ENCODE results near the gene DNAJC15.

Gene DNAJC15

DNA sequence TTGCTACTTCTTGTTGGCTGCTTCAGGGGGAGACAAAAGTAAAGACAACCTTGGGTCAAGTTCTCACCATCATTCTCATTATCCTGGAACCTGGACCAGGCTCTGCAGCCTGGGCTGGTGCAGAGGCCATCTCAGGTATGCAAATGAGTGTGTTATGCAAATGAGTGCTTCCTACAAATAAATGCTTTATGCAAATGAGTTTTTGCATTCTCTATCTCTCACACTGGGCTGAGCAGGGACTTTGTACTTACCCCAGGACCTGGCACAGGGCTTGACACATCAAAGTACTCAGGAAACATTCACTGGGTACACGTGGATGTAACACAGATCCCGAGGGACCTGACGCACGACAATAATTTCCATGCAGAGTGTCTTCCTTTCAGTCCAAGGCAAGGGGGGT lies 103.0 kb downstream of the DNAJC15 start:
- no peak for DNase-seq (ENCODE audit: low read depth in 2 of 2)

DNA sequence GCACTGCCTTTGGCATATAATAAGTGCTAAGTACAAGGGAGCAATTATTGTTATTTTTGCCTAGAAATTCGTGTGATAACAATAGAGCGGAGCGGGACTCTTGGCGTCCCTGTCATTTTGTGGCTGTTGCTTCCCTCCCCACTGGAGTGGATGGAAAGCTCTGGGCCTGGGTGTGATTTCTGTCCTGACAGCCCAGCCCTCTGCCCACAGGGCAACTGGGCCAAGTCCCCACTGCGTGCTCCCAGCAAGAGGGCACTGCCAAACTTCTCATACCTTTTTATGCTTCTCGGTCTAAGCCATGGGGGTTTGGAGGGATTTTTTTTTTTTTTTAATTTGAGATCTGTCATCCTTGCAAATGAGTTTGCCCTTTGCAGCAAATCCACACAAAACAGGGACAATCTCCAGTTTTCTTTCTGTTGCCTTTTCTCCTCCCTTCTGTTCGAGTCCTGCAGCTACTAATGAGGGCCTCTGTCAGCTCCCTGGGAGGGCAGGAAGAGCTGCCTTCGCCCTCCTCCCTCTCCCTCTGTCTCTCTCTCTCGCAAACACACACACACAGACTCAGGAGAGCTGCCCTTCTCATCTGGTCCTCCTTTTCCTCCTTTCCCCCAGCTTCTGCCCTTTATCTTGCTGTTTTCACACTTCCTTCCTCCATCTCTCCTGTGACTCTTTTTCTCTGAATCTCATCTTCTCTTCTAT lies 103.9 kb downstream of the DNAJC15 start:
- DNase-seq (ENCODE audit: low read depth in 2 of 2), result no peak

DNA sequence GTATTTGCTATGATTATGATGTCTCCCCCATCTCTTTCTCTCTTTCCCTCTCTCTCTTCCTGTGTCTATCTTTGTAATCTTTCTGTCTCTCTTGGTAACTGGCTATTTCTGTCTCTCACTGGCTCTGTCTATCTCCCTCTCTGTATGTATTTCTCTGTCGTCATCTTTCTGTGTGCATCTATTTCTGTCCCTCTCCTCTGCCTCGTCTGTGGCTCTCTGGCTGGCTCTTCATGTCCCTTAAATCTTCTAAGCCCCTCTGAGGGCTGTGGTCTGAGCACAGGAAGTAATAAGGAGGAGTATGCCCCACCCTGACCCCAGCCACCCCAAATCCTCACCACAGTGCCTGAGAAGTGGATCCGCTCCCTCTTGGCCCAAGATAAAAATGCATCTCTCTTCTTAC lies 104.4 kb downstream of the DNAJC15 start:
- DNase-seq (ENCODE audit: low read depth in 2 of 2), result no peak

DNA sequence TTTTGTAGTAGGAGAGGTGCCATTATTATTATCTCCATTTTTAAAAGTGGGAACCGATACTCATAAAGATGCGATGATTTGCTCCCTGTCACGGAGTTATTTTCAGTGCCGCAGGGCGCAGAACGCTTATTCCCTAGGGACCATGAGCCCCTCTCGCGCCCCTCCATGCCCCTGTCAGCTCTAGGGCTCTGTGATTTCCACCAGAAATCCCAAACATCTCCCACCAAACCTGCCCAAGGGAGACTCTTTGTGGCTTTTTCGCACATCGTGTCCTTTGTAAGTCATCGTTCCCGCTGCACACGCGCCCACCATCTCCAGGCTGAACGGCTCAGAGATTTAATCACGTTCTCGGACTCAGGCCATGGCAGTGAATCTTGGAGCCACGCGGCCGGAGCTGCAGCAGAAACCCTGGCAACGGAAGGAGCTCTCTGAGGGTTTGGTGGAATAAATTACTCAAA lies 105.1 kb downstream of the DNAJC15 start:
- no peak for DNase-seq (ENCODE audit: low read depth in 2 of 2)

DNA sequence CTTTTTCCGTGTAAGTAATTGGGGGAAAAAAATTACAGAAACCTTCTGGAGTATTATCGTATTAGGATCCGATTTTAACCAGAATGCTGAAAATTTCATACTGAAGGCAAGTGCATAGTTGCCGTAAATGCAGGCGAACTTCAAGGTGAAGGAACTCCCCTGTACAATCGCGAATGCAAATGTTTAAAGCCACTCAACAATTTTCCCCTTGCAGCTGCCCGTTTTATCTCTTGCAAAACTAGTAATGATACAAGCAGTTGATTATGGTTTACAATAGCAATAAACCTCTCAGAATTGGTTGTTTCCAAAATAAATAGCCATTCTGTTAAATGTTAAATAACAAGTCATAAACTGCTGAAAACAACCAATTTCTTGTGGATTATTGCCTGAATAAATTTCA lies 105.7 kb downstream of the DNAJC15 start:
- DNase-seq (ENCODE audit: low read depth in 2 of 2), result no peak

DNA sequence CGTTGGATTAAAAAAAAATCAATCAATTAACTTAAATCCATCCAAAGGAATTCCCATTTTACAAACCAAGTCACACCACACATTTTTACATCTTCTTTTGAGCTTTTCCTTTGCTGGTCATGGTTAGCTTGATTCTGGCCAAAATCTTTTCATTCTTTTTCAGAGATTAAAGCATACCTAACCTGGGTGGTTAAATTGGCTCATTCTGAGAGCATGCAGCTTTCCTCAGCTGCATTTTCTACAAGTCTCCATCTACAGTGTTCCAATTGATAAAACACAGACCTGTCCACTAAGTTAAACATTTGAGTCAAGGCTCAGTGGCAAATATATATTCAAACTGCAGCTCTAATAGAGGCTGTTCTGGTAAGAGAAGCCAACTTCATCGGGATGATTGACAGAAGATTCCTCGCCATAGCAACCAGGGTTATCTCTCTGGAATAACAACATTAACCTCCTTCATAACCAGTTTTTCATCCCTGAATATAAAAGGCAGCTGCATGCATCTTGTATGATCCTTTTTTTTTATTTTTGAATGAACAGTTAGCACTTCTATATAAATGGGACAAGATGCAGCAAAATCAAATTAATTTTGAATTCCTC lies 106.2 kb downstream of the DNAJC15 start:
- DNase-seq (ENCODE audit: low read depth in 2 of 2), result no peak

DNA sequence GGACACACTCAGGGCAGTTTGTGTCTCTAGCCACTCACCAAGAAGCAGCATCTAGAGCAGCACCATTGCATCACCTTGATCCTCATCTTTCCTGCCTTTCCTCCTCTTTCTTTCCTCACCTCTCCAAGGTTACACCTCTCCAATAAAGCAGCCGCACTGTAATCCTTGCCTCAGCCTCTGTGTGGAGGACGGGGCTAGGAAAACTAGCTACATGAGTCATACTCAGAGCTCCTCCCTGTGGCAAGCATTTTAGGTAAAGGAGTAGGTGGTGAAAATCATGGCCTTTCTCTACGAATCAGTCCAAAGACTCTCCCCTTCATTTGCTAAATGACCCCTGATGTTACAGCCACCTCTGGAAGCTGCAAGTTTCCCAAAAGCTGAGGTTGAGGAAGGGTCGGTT lies 108.9 kb downstream of the DNAJC15 start:
- no peak for DNase-seq (ENCODE audit: low read depth in 2 of 2)

DNA sequence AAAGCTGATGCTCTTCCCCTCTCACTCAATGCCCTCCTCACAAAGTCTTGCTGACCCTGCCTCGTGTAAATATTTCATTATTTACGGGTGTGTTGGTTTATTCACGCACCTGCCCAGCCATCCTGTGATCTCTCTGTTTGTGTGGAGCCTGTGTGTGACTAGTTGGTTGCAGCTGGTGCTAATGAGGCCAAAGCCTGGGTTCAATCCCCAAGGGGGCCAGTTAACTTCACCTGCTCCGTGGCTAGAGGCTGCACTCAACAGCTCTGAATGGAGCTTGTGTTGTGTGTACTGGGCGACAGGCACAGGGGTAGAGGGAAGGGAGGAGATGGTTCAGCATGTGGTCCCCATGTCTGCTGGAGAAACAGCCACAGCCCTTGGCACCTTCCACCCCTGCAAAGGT lies 109.5 kb downstream of the DNAJC15 start:
- DNase-seq (ENCODE audit: low read depth in 2 of 2), result no peak

DNA sequence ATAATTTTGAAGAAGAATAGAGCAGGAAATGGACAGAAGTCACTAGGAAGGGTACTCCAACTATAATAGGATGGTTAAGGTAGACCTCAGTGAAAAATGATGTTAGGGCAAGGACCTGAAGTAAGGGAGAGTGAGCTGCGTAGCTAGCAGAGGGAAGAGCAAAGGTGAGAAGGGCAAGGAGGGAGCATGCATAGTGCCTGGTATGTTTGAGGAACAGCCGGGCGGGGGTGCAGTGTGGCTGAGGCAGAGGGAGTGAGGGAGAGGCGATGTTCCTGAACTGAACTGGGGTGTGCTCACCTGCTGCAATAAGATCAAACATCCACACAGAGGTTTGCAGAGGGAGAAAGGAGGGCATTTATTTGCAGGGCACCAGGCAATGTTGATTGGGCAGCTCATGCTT lies 110.4 kb downstream of the DNAJC15 start:
- no peak for DNase-seq (ENCODE audit: low read depth in 2 of 2)

DNA sequence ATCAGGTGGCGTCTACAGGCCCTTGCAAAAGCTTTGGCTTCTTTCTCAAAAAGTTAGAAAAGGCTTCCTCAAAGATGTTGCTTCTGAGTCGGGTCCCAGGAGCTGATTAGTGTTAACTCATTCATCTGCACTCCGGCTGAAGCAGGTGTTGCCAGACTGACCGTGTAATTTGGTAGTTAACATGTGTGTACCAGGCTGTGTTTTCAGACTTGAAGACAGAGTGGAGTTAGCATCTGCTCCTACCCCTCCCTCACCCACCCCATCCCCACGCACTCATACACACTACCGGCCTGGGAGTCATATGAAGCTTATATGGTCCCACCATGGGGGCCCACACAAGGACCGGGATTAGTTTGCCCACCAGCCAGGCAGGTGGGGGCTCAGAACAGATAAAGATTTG lies 111.5 kb downstream of the DNAJC15 start:
- no peak for DNase-seq (ENCODE audit: low read depth in 2 of 2)

DNA sequence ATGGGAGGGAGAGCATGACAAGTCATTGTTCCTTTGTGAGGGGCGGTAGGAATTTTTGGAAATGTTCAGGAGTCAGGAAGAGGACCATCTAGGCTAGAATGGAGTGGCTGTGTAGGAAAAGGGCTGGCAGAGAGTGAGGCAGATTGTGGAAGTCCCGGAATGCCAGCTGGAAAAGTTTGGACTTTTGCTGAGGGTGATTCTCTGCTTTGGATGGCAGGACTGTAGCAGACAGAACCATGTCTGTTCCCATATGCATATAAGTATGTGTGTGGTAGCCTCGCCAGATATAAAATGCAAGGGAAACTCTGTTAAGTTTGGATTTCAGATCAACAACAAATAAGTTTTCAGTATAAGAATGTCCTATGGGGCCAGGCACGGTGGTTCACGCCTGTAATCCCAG lies 112.1 kb downstream of the DNAJC15 start:
- DNase-seq (ENCODE audit: low read depth in 2 of 2), result no peak

DNA sequence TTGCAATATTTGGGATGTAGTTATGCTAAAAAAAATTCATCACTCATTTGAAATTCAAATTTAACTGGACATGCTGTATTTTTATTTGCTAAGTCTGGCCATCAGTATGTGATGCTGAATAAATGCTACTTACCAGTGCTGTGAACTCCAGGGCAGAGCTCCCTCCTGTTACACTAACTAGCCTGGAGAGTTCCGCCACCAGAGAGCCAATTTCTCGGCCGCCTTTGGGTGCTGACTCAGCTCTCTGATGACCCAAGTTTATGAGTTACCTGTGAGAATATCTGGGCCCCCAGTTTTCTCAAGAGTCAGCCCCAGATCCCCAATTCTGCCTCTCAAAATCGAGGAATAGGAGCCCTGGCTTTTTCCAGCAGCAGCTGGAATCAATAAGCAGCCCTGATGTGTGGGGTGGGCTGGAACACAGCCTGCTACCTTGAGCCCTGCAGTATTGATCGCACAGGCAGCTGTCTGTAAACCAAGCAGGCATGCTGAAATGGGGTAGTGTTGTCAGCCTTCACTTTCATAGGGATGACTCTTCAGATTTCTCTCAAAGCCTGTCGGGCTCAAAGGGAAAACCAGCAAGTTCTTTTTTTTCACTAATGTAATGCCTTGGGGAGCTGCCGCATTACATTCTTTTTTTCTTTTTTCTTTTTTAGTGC lies 113.7 kb downstream of the DNAJC15 start:
- DNase-seq (ENCODE audit: low read depth in 2 of 2), result no peak

DNA sequence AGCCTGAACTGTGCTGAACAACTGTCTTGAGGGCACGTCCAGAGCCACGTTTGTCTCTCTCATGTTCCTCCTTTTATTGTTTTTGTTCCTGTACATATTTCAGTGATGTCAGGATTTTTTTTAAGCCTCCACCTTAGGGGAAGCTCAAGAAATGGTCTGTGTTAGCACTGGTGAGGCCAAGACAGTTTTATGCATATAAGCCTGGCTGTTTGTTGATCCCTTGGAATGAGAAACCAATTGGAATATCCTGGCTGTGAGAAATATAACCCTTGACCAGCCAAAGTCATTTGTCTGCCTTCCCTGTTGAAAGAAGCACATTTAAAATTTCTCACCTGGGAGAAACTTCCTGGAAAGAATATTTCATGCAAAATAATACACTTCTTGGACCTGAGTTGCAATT lies 115.8 kb downstream of the DNAJC15 start:
- DNase-seq (ENCODE audit: low read depth in 2 of 2), result no peak

DNA sequence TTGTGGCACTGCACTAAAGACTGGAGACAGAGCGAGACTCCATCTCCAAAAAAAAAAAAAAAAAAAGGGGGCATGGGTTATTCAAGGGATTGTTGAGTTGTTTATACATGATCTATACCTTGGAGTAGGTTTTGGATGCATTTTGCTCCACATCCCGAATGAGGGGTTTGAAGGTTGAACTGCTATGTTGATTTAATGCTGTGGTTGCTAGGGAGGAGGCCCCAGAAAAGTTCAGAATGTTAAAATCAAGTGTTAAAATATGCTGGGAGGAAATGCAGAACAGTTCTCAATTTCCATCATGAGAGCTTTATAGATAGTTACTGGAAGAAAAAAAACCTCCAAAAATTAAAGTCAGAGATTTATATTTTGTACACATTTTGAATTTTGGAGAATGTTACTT lies 116.5 kb downstream of the DNAJC15 start:
- no peak for DNase-seq (ENCODE audit: low read depth in 2 of 2)

DNA sequence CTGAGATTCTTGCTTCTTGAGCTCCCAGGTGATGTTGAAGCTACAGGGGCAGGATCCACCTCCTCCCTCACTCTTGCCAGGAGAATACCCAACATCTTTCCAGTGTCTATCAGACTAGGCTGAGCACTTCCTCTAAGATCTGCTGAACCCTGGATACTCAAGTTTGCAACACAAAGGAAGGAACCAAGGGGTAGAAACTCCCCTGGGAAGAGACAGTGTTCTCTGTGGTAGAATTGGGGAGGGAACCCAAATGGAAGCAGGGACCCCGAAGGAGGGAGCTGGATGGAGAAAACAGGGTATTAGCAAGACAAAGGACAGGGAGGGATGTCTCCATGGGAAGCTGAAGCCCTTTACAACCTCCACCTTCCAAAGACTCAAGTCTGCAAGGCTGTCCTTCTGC lies 117.6 kb downstream of the DNAJC15 start:
- no peak for DNase-seq (ENCODE audit: low read depth in 2 of 2)

DNA sequence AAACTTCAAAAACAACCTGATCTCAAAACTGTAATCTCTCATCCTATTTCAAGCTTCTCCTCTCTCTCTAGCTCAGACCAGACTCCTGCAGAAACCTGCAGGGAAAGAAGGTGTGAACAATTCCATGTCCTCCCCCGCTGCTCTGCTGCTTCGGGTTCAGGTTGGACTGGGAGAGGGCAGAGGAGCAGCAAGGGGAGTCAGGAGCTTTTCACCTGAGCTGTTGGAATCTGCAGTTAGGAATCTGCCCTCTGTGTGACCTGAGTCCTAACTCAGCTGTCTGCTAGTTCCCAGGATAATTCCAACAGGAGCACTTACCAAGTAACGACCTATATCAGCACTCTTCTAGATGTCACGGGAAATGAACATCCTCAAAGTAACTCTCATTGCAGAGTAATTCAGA lies 118.3 kb downstream of the DNAJC15 start:
- DNase-seq (ENCODE audit: low read depth in 2 of 2), result no peak

DNA sequence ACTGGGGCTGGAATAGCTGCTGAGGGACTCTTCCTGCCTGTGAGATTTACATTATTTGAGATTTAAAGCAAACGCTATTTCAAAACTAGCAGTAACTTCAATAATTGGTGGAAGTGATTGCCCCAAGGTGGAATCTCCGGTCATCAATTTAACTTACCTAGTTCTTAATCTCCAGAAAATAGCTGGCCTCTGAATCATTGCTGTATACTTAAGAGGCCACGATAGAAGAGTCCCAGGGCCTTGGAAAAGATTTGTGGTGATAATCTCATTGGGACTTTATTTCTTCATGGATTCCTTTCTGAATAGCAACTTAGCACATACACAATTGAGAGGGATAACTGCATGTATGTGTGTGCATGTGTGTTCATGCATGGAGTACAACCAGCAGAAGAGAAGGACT lies 120.2 kb downstream of the DNAJC15 start:
- DNase-seq (ENCODE audit: low read depth in 2 of 2), result no peak

DNA sequence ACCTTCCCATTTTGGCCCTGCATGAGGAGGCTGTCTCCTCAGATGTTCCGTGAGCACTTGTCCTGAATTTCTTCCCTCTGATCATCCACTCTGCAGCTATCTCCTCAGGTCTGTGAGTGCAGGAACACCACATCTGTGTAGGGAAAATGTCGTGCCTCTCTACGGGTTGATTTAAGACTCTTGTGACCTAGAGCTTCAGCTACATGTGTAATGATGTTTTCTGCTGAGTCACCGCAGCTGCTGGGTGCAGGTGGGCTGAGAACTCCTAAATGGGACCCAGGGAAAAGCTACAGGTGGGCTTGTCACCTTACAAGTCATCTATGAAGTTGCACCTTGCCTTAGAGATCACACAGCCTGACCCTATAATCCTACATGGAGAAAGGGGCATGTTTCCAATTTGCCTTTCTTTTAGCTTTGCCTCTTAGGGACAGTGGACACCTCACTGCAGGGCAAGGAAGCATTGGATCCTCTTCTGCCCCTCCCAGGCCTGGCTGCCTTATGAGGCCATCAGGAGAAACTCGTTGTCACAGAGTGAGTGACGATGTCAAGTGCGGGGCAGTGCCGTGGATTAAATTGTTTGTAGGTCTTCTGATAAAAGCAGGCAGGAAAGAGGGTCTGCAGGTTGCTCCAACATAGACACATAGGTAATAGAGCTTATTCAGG lies 122.3 kb downstream of the DNAJC15 start:
- no peak for DNase-seq (ENCODE audit: low read depth in 2 of 2)

DNA sequence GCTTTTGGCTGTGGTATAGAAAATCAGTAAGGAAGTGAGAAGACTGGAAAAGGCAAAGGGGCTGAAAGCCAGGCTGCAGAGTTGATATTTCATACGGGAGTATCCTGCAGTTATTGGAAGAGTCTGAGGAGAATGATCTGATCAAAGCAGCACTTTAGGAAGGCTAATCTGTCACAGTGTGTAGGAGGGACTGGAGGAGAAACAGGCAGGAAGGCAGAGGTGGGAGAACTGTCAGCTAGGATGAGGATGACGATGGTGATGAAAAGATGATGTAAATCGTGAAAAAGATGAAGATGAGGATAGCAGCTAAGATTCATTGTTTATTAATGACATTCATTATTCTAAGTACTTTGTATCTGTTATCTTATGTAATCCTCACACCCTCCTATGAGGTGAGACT lies 123.0 kb downstream of the DNAJC15 start:
- DNase-seq (ENCODE audit: low read depth in 2 of 2), result no peak

DNA sequence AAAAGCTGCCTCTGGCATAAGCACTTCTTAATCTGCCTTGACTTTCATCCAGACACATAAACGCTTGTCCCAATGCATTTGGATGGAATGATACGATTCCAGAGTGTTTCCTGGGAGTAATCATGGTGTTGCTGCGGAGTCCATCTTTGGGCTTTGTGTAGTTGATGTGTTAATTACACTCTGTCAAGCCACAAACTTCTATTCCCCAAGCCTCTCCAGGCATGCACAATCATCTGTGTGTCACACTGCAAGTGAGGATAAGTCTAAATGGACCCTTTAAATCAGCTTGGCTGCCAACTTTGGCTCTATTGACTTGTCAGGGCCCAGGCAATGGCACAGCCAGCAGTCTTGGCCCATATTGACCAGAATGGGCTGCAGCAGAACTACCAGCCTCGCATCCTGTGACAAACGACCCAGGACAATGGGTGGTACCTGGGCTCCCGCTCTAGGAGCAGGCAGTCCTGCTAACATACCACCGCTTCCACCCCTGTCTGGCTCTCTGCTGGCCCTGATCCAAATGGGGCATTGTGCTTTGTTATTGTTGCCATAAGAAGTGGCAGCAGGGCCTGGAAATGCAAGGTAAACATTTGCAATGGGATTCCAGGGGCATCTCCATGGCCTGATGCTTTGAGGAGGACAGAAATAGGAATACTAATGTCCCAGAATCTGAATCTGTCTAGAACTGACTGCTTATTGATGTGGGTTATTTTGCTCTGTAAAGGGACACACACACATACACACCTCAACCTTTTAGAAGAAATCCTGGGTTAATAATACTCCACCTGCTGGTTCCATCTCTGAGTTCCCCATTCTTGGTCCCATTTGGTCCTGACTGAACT lies 127.2 kb downstream of the DNAJC15 start:
- no peak for DNase-seq (ENCODE audit: low read depth in 2 of 2)

DNA sequence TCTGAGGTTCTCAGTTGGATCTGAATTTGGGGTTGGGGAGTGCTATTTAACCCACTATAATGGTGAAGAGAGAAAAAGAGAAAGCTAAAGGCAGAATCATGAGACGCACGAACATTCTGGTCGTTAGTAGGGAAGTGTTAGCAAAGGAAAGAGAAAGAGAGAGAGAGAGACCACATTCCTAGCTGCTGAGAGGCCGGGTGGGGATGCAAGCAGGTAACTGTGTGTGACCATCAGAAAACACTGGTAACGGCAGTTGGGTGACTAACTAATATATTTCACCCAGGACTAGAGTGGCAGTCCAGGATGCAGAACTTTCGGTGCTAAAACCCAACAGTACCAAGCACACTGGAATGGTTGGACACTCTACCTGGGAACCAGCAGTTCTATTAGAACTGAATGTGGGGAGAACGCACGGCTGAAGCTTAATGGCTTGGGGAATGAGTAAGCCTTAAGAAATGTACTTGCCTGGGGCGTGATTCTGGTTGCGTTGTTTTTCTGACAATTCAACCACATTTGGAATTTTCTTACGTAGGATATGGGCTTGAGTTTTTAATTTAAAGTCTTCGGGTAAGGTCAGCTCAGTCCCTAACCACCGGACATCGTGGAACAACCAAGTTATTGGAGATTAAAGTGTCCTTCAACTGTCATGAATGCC lies 130.2 kb downstream of the DNAJC15 start:
- no peak for DNase-seq (ENCODE audit: low read depth in 2 of 2)
